Non-pigmented ciliary epithelial cell (primary cell): ENCODE data around the gene PLCL2.

Experiments
- DNase-seq: peaks from one replicate; pipeline ENCODE4 v3.0.0-alpha.2; 2010; ENCODE audit warnings: low read depth

PLCL2 gene

DNA sequence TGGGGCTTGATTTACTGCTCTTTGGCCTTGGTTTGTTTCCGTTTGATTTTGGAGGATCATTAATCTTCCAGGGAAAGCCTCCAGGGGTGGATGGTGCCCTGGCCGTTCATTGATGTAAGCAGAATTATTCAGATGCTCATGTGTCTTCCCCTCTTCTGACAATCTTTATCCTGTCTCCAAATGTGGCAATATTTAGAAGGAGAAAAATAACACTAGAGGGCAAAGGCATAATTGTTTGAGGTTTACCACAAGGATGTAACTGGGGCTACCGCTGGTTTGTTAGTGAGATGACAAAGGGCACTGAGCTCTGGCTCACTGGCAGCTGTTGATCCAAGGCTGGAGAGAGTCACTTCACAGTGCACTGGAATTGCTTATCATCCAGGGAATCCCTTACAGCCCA, 18.2 kb upstream of the PLCL2 start:
- no peak for DNase-seq

GRCh38 chr3:16868513-16868912, 16.2 kb upstream of the PLCL2 start:
- no peak for DNase-seq

DNA sequence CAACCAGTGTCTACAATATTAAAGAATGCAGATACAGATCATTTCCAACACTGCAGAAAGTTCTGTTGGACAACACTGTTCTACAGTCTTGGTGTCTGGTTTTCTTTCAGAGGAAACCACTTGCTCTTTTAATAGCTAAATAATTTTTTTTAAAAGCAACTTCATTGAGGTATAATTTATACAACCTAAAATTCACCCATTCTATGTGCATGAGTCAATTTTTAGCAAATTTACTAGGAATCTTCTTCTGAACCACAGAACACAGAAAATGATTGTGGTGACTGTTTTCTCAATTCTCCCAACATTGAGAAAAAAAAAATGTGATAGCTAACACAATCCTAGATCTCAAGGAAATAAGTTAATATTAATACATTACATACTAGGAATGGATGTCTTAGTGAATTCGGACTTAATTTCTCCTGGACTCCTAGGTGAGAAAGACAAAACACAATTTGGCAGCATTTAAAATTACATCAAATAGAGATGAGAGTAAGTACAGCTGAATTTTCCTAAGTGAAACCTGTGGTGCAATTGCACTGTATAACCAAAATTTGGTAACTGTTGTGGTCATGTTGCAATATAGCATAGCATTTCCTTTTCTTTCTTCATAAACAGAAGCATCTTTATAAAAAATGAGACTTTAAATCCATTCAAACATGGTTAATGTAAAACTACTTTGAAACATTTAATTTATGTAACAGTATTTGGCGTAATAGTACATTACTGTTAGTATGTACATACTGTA, 15.3 kb upstream of the PLCL2 start:
- DNase-seq, result no peak

DNA sequence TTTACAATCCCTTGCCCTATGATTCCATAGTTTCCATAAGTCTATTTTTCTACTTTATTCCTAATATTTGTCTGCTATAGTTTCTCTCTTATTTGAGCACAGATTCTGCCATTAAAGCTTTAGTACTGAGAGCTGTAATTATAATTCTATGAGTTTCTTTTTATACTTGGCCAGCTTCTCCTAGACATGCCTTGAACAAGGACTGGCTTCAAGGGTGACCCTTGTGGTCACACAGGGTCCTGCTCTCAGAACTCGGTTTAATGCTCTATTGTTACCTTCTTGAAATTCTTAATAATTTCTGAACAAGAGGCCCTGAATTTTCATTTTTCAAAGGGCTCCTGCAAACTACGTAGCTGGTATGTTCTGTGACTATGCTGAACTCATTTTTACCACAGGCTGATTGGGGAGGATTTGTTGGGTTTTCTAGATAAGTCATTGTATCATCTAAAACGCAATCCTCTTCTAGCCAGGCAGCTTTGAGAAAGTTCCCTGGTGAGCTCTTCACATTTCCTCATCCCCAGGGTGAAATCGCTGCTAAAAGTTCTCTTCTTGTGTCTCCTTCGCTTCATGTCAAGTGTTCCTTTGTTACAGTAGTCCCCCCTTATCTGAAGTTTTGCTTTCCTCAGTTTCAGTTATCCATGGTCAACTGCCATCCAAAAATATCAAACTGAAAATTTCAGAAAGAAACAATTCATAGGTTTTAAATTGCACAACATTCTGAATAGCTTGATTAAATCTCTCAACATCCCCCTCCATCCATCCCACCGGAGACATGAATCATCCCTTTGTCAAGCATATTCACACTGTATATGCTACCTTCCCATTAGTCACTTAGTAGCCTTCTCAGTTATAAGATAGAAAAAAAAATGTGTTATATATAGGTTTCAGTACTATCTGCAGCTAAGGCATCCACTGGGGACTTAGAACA, 12.6 kb upstream of the PLCL2 start:
- DNase-seq, result no peak

DNA sequence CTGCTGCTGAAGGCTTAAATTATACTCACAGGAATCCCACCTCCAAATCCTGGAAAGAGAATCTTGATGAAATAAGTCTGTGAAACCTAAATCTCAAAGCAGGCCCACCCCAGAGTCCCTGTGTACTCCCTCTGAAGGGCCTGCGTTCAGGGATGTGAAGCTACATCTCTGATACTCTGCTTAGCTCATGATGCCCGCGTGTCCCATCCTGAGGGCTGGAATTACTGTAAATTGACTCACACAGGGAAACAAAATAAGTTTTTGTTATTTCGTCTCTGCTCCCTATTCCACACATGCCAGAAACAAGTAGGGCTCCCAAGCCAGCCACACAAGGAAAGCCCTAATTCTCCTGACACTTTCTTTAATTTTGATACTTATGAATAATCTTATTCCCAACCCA, 10.9 kb upstream of the PLCL2 start:
- DNase-seq, result no peak

GRCh38 chr3:16875876-16876550, 8.7 kb upstream of the PLCL2 start:
- no peak for DNase-seq

DNA sequence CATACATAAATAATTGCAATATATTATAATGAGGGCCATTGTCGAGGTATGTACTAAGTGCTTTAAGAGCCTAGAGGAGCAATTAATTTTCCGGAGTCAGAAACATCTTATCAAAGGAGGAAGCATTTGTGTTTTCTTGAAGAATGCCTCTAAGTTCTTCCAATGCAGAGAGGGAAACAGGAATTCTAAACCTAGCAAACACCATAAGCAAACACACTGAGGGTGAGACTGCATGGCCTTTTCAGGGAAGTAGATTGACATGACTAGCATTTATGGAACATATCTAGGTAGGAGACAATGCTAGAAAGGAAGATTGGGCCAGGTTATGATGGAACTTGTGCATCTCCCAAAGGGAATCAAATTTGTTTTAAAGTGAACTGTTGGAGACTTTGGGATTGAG, 7.2 kb upstream of the PLCL2 start:
- DNase-seq, result no peak

DNA sequence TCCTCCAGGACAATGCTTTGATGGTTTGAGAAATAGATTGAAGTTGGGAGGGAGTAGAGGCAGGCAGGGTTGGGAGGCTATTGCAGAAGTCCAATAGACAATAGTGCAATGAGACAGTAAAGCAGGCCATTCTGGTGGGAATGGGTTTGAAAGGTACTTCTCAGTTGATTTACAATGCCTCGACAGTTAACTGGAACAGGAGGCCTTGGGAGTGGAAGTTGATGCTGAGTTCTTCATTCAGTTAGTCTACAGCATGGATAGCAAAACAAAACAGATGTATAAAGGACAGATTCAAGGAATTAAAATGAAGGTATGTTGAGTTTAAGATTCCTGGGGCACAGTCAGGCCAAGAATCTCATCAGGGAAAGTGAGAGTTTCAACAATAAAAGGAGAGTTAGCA, 6.8 kb upstream of the PLCL2 start:
- no peak for DNase-seq

GRCh38 chr3:16881896-16882630, 2.7 kb upstream of the PLCL2 start:
- DNase-seq, result no peak

GRCh38 chr3:16883057-16883722, 1.6 kb upstream of the PLCL2 start:
- peak; percentile 37 for DNase-seq

- no peak for DNase-seq
These were observed 1.1 kb upstream of the PLCL2 start for GRCh38 chr3:16883723-16884083.

DNA sequence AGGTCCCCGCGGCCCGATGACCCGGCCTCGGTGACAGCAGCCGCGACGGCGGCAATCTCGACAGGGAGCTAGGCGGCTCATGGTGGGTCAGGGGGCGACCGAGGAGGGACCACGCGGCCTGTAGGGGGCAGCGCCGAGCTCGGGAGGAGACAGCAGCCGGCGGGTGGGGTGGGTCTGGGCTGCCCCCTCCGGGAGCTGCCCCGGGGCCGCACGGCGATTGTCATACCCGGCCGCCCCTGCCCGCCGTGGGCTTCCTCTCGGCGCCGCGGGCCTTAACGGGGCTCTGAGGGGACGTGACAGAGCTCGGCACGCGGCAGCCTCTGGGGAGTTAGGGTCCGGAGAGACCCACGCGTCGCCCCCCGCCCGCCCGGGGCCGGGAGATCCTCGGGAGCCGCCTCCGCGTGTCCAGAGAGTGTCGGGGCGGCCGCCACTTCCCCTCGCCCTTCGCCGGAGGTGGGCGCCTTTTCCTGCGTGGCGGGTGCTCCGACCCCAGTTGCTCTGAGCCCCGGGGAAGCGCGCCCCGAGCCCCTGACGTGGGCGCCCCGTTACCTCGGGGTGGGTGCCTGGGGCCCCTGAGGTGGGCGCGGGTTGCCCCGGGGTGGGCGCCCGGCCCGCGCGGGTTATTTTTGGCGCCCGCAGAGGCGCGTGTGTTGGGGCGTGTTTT, 539 bp upstream of the PLCL2 start:
- DNase-seq, result no peak

GRCh38 chr3:16885593-16886302, 993 bp downstream of the PLCL2 start:
- DNase-seq, result no peak

DNA sequence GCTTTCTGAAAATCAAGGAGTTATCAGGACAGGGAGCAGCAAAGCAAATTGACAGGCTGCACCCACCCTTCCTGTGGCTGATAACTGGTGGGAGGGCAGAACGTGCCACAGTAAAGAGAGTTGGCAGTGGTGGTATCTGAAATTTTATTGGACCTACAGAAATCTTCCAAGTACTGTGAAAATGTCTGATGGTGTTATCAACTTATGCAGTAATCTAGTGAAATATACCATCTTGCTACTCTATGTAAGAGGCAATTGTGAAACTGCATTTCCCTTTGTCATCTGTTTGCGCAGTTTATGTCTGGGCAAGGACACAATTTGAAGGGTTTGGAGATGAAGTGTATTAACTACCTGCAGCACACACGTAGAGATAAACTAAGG, 1.5 kb downstream of the PLCL2 start:
- DNase-seq, result no peak

DNA sequence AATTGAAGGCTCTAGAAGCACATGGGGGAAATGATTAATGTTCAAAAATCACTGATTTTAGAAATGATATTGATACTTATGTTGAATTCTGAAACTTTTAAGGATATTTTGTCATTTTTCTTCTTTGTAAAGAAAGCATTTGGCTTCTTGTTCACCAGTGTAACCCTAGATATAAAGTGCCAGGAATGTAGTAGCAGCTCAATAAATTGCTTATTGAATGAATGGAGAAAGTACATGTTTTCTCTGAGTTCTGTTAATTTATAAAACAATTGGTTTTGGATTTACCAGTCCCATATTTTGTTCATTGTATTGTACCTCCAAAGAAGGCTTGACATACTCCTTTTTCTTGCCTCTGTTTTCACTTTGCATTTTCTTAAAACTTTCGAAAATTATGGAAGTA, 2.4 kb downstream of the PLCL2 start:
- DNase-seq, result no peak

DNA sequence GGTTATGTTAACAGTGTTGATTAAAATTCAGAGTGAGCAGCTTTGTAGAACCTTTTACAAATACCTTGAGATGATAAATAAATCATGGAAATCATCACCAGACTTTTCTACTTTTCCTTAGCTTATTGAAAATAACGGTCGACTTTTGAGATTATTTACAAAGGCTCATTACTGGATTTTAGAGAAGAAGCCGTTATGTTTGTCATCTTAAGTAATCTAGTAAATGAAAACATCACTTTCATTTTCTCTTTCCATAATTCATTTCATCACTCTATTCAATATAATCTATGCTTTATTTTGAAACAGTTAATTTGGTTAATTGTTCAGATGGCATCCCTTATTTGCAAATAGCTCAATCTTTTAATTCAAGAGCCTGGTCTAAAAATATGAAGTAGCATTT, 3.6 kb downstream of the PLCL2 start:
- no peak for DNase-seq

- DNase-seq, result no peak
These were observed 4.2 kb downstream of the PLCL2 start for GRCh38 chr3:16888785-16889607.

GRCh38 chr3:16890597-16891333, 6.0 kb downstream of the PLCL2 start:
- DNase-seq, result no peak
